ENCODE data around the gene DIPK1A. TPM values are rescaled to one million over a fixed set of nuclear protein-coding genes. Genes with fewer than 3 reads are reported as not detected.
A peak's percentile ranks its signal among the peaks of the same experiment; 100 is the strongest.

Gene DIPK1A
- total and polyA plus RNA-seq, 11 donors, result 2.8 to 11.6 (median 6.2) TPM

- intact Hi-C loops (cut with DNase I), result no loop called here
- H3K36me3 ChIP-seq, result no peaks in the 10 kb centered on the region
- ATAC-seq, result peak in 1 of 4 donors; percentile 49
- no peaks in the 10 kb centered on the region for H3K9me3 ChIP-seq
- TF ChIP-seq POLR2A (IDR thresholded peaks at IDR 0.05) (no peak), CTCF (IDR thresholded peaks at IDR 0.05) (no peak)
- peak in 1 of 5 donors; percentile 26 for DNase-seq
- WGBS, 4 donors, result 41 to 46% (median 43%) methylated on average over 1 of the region's 1 CpG
- no peaks in the 10 kb centered on the region for H3K27me3 ChIP-seq
- H3K4me3 ChIP-seq, result no peak overlapping the region
- peaks cover 0 to 23% (median 0%) of the 10 kb centered on the region in 12 donors for H3K4me1 ChIP-seq
- H3K27ac ChIP-seq, result peak overlapping the region in 1 of 12 donors; percentile 48
These were observed 78.4 kb downstream of the DIPK1A start for GRCh38 chr1:92882819-92883218.

DNA sequence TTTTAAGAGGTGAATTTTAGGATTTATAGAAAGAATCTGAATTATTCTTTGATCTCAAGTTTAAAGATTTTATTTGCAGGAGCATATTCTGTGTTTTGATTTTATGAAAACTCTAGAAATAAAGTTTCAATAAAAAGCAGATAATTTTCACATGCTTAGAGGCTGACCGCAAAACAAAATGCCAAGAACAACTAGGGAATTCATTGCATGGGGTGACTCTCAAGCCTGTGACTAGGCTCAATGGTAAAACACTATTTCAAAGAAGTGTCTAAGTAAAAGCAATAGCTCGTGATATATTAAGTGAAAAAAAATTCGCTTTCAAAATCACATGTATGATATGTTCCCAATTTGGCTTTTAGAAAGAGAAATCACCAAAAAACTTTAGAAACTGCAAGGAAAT is 79.9 kb downstream of the DIPK1A start:
- Histone ChIP-seq H3K4me3 (no peak overlapping the region), H3K36me3 (no peaks in the 10 kb centered on the region), H3K9me3 (no peaks in the 10 kb centered on the region), H3K4me1 (peaks cover 0 to 29% (median 0%) of the 10 kb centered on the region in 12 donors), H3K27me3 (no peaks in the 10 kb centered on the region), H3K27ac (no peak overlapping the region)
- no peak for ATAC-seq
- TF ChIP-seq POLR2A (IDR thresholded peaks at IDR 0.05) (no peak), CTCF (IDR thresholded peaks at IDR 0.05) (no peak)
- no peak for DNase-seq
- intact Hi-C loops (cut with DNase I), result no loop called here
- WGBS, 4 donors, result 87 to 94% (median 91%) methylated on average over 3 of the region's 3 CpGs

DNA sequence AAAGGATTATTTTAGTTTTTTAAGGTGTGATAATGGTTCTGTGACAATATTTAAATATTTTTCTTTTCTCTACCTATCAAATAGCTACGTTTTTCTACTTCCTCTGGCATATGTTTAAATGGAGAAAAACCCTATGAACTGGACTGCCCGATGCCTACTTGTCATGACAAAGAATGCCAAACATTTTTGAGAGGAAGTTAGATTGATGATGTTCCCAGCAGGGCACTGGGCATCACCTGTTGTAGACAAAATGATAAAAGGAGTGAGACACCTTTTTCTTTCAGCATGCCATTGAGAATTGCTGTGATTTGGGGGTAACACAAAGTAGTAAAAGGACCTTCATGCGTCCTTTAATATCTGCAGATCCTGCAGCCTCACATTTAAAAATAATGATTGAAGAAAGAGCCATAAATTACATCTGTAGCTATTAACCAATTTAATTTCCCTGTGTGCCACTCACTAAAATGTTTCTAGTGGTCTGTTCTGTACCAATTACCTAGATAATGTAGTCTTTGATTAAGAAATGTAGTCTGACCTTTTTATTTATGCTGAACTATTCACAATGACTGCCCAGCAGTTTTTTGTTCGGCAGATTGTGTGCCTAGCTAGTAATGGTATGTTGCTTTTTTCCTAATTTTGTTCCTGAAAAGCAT is 81.8 kb downstream of the DIPK1A start:
- intact Hi-C loops (cut with DNase I), result no loop called here
- no peak for DNase-seq
- Histone ChIP-seq H3K27me3 (no peaks in the 10 kb centered on the region), H3K9me3 (no peaks in the 10 kb centered on the region), H3K4me3 (no peak overlapping the region), H3K27ac (no peak overlapping the region), H3K36me3 (peaks cover 0 to 9% (median 0%) of the 10 kb centered on the region in 9 donors), H3K4me1 (peaks cover 0 to 29% (median 0%) of the 10 kb centered on the region in 12 donors)
- TF ChIP-seq POLR2A (IDR thresholded peaks at IDR 0.05) (no peak), CTCF (IDR thresholded peaks at IDR 0.05) (no peak)
- 83 to 87% (median 85%) methylated on average over 4 of the region's 4 CpGs for WGBS, 4 donors
- ATAC-seq, result no peak

DNA sequence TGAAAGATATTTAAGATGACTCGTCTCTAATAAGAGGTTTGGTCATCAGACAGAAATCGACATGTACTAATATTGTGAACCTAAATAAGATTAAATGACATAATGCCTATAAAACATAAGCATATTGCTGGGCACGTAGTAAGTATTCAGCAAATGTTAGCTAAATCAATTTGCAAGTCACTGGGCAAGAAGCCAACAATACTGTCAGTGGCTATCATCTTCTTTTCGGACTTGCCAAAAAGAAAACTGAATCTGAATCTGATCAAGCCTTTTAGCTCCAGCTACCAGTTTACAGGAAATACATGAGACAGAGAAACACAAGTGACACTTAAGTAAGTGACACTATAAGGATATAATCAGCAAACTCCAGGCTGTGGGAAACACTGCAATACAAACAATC is 83.5 kb downstream of the DIPK1A start:
- no peak for DNase-seq
- H3K9me3 ChIP-seq, result peaks cover 0 to 1% (median 0%) of the 10 kb centered on the region in 12 donors
- TF ChIP-seq CTCF (IDR thresholded peaks at IDR 0.05) (no peak), POLR2A (IDR thresholded peaks at IDR 0.05) (no peak)
- H3K4me3 ChIP-seq, result no peak overlapping the region
- peak overlapping the region in 1 of 12 donors; percentile 12 for H3K27ac ChIP-seq
- ATAC-seq, result no peak
- peaks cover 0 to 15% (median 0%) of the 10 kb centered on the region in 12 donors for H3K4me1 ChIP-seq
- peaks cover 0 to 12% (median 0%) of the 10 kb centered on the region in 9 donors for H3K36me3 ChIP-seq
- no peaks in the 10 kb centered on the region for H3K27me3 ChIP-seq
- WGBS, 4 donors, result 72 to 79% (median 75%) methylated on average over 4 of the region's 4 CpGs
- intact Hi-C loops (cut with DNase I), result no loop called here
